HG02623 (cell line): ENCODE results near the gene GHITM.
A peak's percentile ranks its signal among the peaks of the same experiment; 100 is the strongest.
"Not testable (repeated sequence)": the region's sequence is repeated elsewhere in the genome, so short reads cannot be mapped to it uniquely, and the experiment has no call there.

ENCODE experiments used
- ATAC-seq: cut with Tn5 transposase; IDR thresholded peaks from one replicate; pipeline ENCODE4 v1.9.1; 2021; ENCODE audit warnings: moderate library complexity; ENCODE audit not compliant: unreplicated experiment

Gene GHITM

GRCh38 chr10:84175436-84175835 is 36.1 kb downstream of the GHITM start:
- ATAC-seq: no peak

DNA sequence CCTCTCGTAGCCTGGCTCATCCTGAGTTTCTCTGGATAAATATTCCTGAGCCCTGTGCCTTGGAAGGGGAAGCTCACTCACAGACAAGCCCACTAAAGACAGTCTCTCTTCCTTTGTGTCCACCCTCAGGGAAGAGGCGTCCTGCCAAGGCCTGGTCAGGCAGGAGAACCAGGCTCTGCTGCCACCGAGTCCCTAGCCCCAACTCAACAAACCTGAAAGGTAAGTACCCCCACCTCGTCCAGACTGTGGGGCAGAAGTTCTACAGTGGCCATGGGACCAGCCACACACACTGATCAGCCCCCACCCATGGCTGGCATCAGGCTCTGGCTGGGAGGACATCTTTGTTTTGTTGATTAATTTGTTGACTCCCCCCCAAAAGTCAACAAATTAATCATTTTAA is 37.0 kb downstream of the GHITM start:
- ATAC-seq: no peak

- no peak for ATAC-seq
Measured at GRCh38 chr10:84176836-84177474, 37.6 kb downstream of the GHITM start.

DNA sequence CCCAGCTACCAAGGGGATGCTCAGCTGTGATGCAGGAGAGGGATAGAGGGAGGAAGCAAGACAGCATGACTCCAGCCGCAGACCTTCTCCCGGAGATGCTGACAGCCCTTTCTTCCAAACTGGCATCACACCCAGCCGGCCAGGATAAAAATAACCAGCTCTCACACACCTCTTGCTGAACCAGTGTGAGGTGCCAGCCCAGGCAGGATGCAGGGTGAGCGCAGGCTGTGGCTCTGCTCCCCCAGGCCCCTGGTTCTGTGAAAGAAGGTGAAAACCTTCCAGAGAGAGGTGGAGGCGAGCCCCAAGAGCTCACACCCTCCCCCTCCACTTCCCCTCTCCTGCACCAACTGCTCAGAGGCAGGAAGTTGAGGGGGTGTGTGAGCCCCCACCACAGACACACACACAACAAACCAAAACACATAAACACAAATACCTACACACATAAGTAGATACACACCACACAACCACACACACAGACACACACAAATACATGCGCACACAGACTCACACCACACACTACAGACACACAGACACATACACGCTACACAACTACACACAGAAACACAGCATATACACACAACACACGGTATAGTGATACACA is 38.3 kb downstream of the GHITM start:
- peak; percentile 40 for ATAC-seq

- no peak for ATAC-seq
Measured at GRCh38 chr10:84178160-84178609, 38.9 kb downstream of the GHITM start.

GRCh38 chr10:84179059-84179710 is 39.9 kb downstream of the GHITM start:
- peak; percentile 87 for ATAC-seq

DNA sequence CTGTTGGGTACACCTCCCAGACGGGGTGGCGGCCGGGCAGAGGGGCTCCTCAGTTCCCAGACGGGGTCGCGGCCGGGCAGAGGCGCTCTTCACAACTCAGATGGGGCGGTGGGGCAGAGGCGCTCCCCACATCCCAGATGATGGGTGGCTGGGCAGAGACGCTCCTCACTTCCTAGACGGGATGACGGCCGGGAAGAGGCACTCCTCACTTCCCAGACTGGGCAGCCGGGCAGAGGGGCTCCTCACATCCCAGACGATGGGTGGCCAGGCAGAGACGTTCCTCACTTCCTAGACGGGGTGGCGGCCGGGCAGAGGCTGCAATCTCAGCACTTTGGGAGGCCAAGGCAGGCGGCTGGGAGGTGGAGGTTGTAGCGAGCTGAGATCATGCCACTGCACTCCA is 41.1 kb downstream of the GHITM start:
- ATAC-seq: not testable (repeated sequence)

GRCh38 chr10:84181631-84182030 is 42.3 kb downstream of the GHITM start:
- ATAC-seq: no peak

DNA sequence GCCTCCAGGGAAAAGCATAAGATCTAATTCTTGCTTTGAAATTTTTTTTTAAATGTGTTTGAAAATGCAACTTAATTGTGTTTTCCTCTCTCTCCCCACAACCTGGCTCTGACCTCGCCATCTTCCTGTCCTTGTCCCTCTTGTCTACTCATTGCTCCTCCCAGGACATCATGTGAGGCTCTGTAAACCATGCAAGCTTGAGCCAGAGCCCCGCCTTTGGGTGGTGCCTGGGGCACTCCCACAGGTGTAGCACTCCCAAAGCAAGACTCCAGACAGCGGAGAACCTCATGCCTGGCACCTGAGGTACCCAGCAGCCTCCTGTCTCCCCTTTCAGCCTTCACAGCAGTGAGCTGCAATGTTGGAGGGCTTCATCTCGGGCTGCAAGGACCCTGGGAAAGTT is 45.2 kb downstream of the GHITM start:
- ATAC-seq: no peak

DNA sequence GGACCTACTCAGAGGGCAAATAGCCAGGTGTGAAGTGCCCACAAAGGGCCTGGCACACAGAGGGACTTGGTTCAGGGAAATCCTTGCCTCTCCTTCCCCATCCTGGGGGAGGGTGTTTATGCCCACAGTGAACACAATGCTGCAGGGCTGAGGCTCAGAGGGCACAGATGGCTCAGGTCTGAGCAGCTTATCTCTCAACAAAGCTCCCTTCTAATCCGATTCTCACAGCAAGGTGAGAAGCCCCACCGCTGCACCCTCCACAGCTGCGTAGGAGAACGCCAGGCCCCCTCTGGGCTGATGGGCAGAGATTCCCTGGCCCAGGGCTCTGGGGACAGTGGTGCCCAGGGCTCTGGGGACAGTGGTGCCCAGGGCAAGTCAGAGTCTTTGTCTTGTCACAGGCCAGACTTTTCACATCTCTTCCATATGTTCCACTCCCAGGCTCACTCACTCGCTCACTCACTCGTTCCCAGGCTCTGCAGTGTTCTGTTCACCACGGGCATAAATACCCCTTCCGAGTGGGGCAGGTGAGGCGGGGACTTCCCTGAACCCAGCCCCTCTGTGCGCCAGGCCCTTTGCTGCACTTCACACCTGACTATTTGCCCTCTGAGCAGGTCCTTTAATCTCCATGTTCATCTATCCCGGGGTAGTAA is 46.3 kb downstream of the GHITM start:
- ATAC-seq: no peak

DNA sequence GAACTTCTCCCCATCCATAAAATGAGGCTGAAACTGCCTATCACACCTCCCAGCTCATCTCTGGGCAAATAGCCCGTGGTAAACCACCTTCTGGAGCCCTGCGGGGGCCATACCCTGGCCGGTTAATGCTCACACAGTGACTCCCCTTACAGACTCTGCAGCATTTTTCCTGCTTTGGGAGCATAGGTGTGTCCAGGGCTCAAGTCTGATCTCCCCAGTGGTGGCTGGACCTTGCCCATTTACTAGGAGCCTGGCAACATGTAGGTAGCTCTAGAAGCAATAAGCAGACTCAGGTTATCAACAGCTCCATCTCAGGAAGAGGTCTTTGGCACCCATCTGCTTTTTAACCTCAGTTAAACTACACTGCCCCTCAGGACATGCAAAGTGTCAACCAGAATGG is 49.5 kb downstream of the GHITM start:
- no peak for ATAC-seq

DNA sequence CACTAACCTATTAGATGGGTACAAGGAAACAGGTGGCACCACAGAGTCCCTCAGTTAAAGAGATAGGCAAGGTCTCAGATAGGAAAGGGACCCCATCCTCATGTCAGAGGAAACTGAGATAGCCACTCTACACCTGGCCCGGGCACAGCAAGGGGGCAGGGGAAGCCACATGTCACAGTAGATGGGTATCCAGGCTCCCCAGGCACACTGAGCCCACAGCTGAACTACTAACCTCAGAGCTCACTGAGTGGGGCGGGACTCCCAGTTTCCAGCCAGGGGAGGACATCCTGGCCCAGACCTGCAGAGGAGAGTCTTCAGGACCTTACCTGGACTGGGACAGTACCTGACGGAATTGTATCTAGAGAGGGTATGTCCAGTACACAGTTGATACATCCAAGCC is 51.3 kb downstream of the GHITM start:
- no peak for ATAC-seq

GRCh38 chr10:84191106-84191505 is 51.8 kb downstream of the GHITM start:
- ATAC-seq: no peak

DNA sequence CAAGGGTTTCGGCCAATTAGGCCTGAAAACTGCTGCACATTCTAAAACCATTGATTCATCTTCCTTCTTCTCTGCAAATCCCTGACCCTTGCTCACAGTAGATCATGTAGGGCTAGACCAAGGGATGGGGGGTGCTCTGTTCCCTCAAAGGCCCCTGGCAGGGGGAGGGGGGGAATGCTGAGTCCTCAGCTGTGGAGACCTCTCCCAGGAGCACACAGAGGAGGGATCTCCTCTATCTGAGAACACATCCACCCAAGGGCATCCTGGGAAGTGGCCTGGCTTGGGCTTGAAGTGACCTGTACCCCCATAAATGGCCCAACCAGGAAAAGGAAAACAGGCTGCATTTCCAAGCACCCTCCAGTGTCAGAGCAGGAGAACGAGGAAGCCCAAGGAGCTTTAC is 54.0 kb downstream of the GHITM start:
- no peak for ATAC-seq

DNA sequence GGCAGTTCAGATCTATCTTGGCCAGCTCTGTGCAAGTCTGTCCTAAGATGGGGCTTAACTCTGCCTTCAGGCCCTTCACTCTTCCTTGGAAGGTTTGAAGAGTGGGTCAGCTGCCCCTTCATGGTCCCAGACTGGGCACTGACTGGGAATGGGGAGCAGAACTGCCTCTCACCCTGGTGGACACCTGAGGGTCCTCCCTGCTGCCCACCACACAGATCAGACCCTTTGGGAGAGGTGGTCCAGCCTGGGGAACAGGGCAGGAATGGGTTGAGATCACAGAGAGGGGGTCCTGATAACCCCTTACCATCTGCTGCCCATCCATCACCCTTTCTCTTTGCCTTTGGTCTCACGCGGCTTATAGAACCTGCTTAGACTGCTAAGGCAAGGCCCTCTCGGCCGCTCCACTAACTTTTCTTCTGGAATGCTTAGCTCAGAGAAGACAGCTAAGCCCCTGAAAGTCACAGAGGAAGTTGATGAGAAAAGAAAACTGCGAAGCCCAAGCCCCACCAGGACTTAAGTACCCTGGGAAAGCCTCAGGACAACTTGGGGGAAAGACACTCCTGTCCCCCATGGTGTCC is 54.6 kb downstream of the GHITM start:
- no peak for ATAC-seq

DNA sequence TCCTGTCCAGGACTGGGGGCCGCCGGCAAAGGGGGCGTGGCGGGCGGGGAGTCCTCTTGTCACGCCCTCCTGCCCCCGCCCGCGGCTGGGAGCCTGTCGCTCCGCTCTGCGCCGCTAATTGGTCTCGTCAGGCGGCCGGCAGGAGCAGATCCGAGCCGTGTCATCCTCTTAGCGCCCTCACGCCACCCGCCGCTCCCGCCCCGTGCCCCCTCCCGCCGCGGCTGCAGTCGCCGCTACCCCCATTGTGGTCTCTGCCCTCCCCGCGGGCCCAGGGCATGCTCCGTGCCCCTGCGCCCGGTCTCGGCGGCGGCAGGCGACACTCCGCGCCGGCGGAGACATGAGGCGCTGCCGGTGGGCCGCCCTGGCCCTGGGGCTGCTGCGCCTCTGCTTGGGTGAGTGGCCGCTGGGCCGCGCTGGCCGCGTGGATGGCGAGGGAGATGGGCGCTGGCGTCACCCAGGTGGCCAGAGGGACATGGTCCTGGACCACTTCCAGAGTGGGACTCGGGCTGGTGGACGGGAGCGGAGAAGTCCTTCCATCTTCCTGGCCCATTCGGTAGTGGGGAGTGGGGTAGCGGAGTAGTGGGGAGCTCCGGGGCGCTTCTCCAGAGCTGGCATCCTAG is 55.2 kb downstream of the GHITM start, which contains the start of gene CDHR1:
TSS of gene CDHR1 (plus strand) at position 114 of the 620 bp plus-strand sequence. CDS start at position 338, 224 bp downstream.
- ATAC-seq: peak; percentile 58

DNA sequence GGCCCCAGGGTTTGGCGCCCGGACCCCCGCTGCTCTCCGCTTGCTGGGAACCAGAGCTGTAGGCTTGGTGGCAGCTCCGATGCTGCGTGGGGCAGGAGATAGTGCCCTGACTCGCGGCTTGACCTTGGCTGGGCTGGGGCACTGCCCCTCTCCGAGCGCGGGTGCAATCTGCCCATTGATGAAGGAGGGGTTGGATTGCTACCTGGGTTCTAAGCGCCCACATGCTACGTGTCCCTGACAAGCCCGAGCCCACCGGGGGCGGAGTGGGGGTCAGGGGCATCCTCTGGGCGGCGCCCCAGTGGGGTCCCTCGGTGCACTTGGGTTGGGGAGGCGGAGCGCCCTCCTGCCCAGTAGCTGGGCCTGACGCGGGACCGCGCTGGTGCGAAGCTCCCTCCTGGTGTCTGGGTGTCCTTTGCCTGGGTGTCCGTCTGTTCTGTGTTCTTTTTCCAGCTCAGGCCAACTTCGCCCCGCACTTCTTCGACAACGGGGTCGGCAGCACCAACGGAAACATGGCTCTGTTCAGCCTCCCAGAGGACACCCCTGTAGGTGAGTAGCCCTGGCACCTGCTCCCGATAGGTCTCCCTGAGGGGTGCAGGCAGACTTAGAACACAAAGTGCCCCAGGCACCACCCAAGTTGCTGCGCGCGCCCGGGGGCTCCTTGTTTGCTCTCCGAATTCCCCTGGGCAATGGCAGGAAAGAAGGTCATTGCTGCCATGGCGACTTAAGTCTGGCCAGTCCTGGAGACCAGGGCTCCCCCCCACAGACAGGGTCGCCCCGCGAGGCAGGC is 55.9 kb downstream of the GHITM start:
- peak; percentile 11 for ATAC-seq

- ATAC-seq: no peak
Measured at GRCh38 chr10:84196083-84196482, 56.8 kb downstream of the GHITM start.

- no peak for ATAC-seq
Measured at GRCh38 chr10:84196941-84197340, 57.6 kb downstream of the GHITM start.

- ATAC-seq: no peak
Measured at GRCh38 chr10:84197643-84198042, 58.3 kb downstream of the GHITM start.
